Measurements from ENCODE around the gene KIF16B.
"Not testable (repeated sequence)": the region's sequence is repeated elsewhere in the genome, so short reads cannot be mapped to it uniquely, and the experiment has no call there.

DNA sequence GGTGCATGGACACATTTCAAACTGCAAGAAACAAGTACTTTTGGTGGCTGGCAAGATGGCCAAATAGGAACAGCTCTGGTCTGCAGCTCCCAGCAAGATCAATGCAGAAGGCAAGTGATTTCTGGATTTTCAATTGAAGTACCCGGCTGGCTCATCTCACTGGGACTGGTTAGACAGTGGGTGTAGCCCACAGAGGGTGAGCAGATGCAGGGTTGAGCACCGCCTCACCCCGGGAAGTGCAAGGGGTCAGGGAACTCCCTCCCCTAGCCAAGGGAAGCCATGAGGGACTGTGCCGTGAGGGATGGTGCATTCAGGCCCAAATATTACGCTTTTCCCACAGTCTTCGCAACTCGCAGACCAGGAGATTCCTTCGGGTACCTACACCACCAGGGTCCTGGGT, 53.6 kb downstream of the KIF16B start:
- TF ChIP-seq POLR2A (IDR thresholded peaks at IDR 0.05; ENCODE audit: low read depth, low read length); POLR2AphosphoS5 (IDR thresholded peaks at IDR 0.05; ENCODE audit: insufficient read depth, low read depth, low read length): not testable (repeated sequence)
- TF ChIP-seq, protein P1, sequence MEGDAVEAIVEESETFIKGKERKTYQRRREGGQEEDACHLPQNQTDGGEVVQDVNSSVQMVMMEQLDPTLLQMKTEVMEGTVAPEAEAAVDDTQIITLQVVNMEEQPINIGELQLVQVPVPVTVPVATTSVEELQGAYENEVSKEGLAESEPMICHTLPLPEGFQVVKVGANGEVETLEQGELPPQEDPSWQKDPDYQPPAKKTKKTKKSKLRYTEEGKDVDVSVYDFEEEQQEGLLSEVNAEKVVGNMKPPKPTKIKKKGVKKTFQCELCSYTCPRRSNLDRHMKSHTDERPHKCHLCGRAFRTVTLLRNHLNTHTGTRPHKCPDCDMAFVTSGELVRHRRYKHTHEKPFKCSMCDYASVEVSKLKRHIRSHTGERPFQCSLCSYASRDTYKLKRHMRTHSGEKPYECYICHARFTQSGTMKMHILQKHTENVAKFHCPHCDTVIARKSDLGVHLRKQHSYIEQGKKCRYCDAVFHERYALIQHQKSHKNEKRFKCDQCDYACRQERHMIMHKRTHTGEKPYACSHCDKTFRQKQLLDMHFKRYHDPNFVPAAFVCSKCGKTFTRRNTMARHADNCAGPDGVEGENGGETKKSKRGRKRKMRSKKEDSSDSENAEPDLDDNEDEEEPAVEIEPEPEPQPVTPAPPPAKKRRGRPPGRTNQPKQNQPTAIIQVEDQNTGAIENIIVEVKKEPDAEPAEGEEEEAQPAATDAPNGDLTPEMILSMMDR (IDR thresholded peaks at IDR 0.05; ENCODE audit: extremely low read depth in 1 of 2, insufficient read depth in 1 of 2, low read depth in 1 of 2, low read length in 2 of 2) = not testable (repeated sequence)
- TF ChIP-seq, protein P2, sequence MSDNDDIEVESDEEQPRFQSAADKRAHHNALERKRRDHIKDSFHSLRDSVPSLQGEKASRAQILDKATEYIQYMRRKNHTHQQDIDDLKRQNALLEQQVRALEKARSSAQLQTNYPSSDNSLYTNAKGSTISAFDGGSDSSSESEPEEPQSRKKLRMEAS (IDR thresholded peaks at IDR 0.05; ENCODE audit: insufficient read depth, insufficient read length) = not testable (repeated sequence)
